Measurements from ENCODE around the gene PRCD.
"Not testable (repeated sequence)": the region's sequence is repeated elsewhere in the genome, so short reads cannot be mapped to it uniquely, and the experiment has no call there.

GRCh38 chr17:76533640-76534359, 6.0 kb upstream of the PRCD start:
- TF ChIP-seq EZH2phosphoT487 (IDR thresholded peaks at IDR 0.05; ENCODE audit: insufficient read depth, low read depth); EZH2 (IDR thresholded peaks at IDR 0.05; ENCODE audit: insufficient read depth, poor library complexity, severe bottlenecking): not testable (repeated sequence)

All from GM23248 (cell line).